ENCODE results near the gene WDR48. TPM values are rescaled to one million over a fixed set of nuclear protein-coding genes. Genes with fewer than 3 reads are reported as not detected.

Gene WDR48
- total RNA-seq, 1 experiment from 2014 or later, result 34.1 TPM

DNA sequence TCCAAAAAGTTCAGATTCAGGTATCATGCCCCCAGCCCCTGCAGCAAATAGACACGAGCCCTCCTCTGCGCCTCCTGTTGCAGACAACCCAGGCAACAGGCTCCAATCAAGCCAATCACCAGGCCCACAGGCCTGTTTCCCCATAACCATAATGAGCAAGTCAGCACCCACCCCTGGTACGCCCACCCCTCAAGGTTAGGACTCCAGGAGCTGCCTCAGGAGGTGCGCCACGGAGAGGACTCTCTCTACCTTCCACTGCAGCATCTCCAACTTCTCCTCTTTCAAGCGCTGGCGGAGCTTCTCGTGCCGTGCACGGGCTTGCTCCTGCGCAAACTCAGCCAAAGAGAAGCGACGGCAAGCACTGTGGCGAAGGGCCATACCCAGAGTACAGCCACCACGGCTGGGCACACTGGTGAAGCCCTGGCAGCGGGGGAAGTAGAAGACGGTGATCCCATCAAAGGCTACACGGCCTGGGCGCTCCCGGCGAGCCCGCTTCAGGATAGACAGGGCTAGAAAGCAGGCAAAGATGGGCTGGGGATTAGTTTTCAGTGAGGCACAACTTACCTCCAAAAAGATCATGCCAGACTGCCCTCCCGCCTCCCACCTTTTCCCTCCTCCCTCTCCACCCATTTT is 93.0 kb downstream of the WDR48 start:
- no peaks in the 10 kb centered on the region for H3K9me3 Mint-ChIP-seq (ENCODE audit: low read depth, unreplicated experiment)
- H3K4me3 Mint-ChIP-seq (ENCODE audit: low read depth, unreplicated experiment), result no peak overlapping the region
- no peak for DNase-seq
- H3K27me3 Mint-ChIP-seq (ENCODE audit: unreplicated experiment), result no peaks in the 10 kb centered on the region
- H3K27ac Mint-ChIP-seq (ENCODE audit: unreplicated experiment), result peak overlapping the region; percentile 56
- TF ChIP-seq, protein P1, sequence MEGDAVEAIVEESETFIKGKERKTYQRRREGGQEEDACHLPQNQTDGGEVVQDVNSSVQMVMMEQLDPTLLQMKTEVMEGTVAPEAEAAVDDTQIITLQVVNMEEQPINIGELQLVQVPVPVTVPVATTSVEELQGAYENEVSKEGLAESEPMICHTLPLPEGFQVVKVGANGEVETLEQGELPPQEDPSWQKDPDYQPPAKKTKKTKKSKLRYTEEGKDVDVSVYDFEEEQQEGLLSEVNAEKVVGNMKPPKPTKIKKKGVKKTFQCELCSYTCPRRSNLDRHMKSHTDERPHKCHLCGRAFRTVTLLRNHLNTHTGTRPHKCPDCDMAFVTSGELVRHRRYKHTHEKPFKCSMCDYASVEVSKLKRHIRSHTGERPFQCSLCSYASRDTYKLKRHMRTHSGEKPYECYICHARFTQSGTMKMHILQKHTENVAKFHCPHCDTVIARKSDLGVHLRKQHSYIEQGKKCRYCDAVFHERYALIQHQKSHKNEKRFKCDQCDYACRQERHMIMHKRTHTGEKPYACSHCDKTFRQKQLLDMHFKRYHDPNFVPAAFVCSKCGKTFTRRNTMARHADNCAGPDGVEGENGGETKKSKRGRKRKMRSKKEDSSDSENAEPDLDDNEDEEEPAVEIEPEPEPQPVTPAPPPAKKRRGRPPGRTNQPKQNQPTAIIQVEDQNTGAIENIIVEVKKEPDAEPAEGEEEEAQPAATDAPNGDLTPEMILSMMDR (IDR thresholded peaks at IDR 0.05; ENCODE audit: unreplicated experiment), result no peak
- no TSS peak for BruUV-seq (replicated peaks)
- CTCF ChIA-PET, result no interaction called here
- intact Hi-C loops (cut with micrococcal nuclease; ENCODE audit: unreplicated experiment), result no loop called here
- H3K4me1 Mint-ChIP-seq (ENCODE audit: low read depth, unreplicated experiment), result peaks cover 71% of the 10 kb centered on the region
- H3K36me3 Mint-ChIP-seq (ENCODE audit: insufficient read depth, unreplicated experiment), result peaks cover 78% of the 10 kb centered on the region

DNA sequence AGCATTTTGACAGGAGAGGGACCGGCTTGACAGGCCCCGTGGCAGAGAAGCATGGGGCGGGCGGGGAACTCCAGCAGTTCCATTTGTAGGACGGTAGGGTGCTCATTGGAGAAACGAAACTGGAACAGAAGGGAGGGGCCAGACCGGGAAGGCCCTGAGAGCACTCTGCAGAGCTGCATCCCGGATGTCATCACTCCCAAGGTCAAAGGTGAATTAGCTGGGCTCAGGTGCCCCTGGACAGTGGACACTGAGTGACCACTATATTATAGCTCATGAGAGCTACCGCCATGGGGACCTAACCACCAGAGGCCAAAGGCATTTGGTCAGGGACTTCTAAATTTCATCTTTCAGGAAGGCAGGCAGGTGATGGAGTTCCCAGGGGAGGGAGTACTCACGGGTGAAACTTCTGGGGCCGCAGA is 94.3 kb downstream of the WDR48 start:
- BruUV-seq (replicated peaks), result no TSS peak
- H3K9me3 Mint-ChIP-seq (ENCODE audit: low read depth, unreplicated experiment), result no peaks in the 10 kb centered on the region
- H3K27ac Mint-ChIP-seq (ENCODE audit: unreplicated experiment), result no peak overlapping the region
- H3K36me3 Mint-ChIP-seq (ENCODE audit: insufficient read depth, unreplicated experiment), result peaks cover 76% of the 10 kb centered on the region
- H3K4me1 Mint-ChIP-seq (ENCODE audit: low read depth, unreplicated experiment), result peaks cover 71% of the 10 kb centered on the region
- H3K4me3 Mint-ChIP-seq (ENCODE audit: low read depth, unreplicated experiment), result peak overlapping the region; percentile 88
- intact Hi-C loops (cut with micrococcal nuclease; ENCODE audit: unreplicated experiment), result no loop called here
- CTCF ChIA-PET, result no interaction called here
- no peak for DNase-seq
- TF ChIP-seq, protein P1 (IDR thresholded peaks at IDR 0.05; ENCODE audit: unreplicated experiment), result no peak
- no peaks in the 10 kb centered on the region for H3K27me3 Mint-ChIP-seq (ENCODE audit: unreplicated experiment)

Small RNA genes lying within 50 kb of the gene (microRNA-seq; reads per million reads assigned to microRNA genes)
- not detected for gene MIR6822

Other genes with a start within 250 kb of the WDR48 start
- gene SCN10A, start 235.8 kb upstream of the WDR48 start, total RNA-seq (2022), result not detected in 2 replicates
- gene SCN11A, start 72 bp upstream of the WDR48 start, total RNA-seq (2022), result 0.09 TPM in 1 of 2 replicates, not detected in the other
- 54.8 and 58.6 TPM in 2 replicates for gene GORASP1, start 55.6 kb downstream of the WDR48 start, total RNA-seq (2022)
- gene TTC21A, start 55.7 kb downstream of the WDR48 start, total RNA-seq (2022), result 8.1 and 9.1 TPM in 2 replicates
- gene CSRNP1, start 101.6 kb downstream of the WDR48 start, total RNA-seq (2022), result 12.6 and 13.4 TPM in 2 replicates
- gene XIRP1, start 140.6 kb downstream of the WDR48 start, total RNA-seq (2022), result not detected in 2 replicates
- not detected in 2 replicates for gene CX3CR1, start 228.0 kb downstream of the WDR48 start, total RNA-seq (2022)

All from Calu3 (cell line).